Mononuclear cell (primary cell): Measurements from ENCODE around the gene RASGEF1B. TPM values are rescaled to one million over a fixed set of nuclear protein-coding genes. Genes with fewer than 3 reads are reported as not detected.

Experiments
- H3K27me3 ChIP-seq: 2 replicates; pipeline ENCODE4 v1.6.0; 2011; ENCODE audit warnings: low read length, control low read depth; ENCODE audit not compliant: insufficient read depth
- H3K4me1 ChIP-seq: 2 replicates; pipeline ENCODE4 v1.5.1; 2011; ENCODE audit warnings: mild to moderate bottlenecking, low read length, control low read depth; ENCODE audit not compliant: insufficient read depth
- H3K4me3 ChIP-seq: 2 replicates; pipeline ENCODE4 v1.5.1; 2011; ENCODE audit warnings: mild to moderate bottlenecking, low read length, moderate library complexity
- H3K9me3 ChIP-seq: 2 replicates; pipeline ENCODE4 v1.5.1; 2011; ENCODE audit warnings: low read depth, mild to moderate bottlenecking, control low read depth, low read length
- total RNA-seq: library from RNA; depleted of rRNA; stranded (reverse); fragments of >200 nt; gene quantifications from one replicate; pipeline ENCODE4 v1.2.3, GENCODE V29; 2012

The RASGEF1B gene
- total RNA-seq, 1 donor: 270 TPM

DNA sequence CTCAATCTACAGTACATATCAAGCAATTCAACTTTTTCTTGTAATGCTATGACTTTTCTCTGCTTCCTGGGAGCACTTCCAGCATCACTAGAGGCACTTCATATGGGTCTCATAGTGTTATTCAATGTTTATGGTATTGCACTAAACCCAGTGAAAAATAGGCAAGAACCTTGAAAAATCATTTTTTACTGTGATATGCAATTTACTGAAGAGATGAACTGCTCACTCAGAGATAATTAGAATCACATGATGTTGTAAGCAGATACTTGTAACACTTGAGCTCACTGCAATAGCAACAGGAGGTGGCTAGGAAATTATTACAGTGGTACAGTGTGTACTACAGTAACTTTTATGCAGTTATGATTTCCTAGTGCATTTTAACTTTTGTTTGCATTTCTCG is 93.3 kb downstream of the RASGEF1B start:
- no peaks in the 10 kb centered on the region for H3K9me3 ChIP-seq
- H3K4me1 ChIP-seq: no peaks in the 10 kb centered on the region
- H3K27me3 ChIP-seq: peaks cover 8% of the 10 kb centered on the region
- H3K4me3 ChIP-seq: no peak overlapping the region

GRCh38 chr4:81377191-81377590 is 94.5 kb downstream of the RASGEF1B start:
- Histone ChIP-seq H3K27me3 (peaks cover 3% of the 10 kb centered on the region), H3K4me1 (no peaks in the 10 kb centered on the region), H3K4me3 (no peak overlapping the region), H3K9me3 (no peaks in the 10 kb centered on the region)

GRCh38 chr4:81376720-81377119 is 95.0 kb downstream of the RASGEF1B start:
- peaks cover 2% of the 10 kb centered on the region for H3K27me3 ChIP-seq
- H3K4me1 ChIP-seq: no peaks in the 10 kb centered on the region
- H3K9me3 ChIP-seq: no peaks in the 10 kb centered on the region
- no peak overlapping the region for H3K4me3 ChIP-seq
